HG03354 (cell line): ENCODE results near the gene DHRSX.
"Not testable (repeated sequence)": the region's sequence is repeated elsewhere in the genome, so short reads cannot be mapped to it uniquely, and the experiment has no call there.

Experiments
- ATAC-seq: cut with Tn5 transposase; IDR thresholded peaks from one replicate; pipeline ENCODE4 v1.9.1; 2021; ENCODE audit warnings: mild to moderate bottlenecking; ENCODE audit not compliant: unreplicated experiment, poor library complexity, severe bottlenecking

The DHRSX gene

DNA sequence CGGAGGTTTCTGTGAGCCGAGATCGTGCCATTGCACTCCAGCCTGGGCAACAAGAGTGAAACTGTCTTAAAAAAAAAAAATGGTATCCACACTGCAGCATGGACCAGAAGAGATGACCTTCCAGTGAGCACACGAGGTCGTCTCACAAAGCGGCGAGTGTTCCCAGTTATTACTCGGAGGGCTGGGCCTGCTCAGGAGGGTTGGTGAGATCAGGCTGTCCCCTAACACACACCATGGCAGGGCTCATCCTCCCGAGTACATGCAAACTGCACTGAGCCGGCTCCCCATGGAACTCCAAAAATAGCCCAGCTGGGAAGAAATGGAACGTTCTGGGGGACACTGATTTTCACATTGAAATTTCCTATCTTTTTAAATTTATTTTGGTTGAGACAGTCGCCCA is 19.2 kb downstream of the DHRSX start:
- ATAC-seq: not testable (repeated sequence)

DNA sequence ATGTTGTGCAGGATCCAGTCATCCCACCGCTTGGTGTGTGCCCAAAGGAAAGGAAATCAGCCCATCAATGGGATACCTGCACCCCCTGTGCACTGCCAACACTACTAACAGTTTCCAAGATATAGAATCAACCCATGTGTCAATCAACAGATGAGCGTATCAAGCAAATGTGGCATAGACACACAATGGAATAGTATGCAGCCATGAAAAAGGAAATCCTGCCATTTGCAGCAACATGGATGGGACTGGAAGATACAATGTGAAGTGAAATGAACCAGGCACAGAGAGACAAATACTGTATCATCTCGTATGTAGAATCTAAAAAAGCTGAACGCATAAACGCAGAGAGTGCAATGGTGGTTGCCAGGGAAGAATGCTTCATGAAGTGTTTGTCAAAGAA is 20.8 kb downstream of the DHRSX start:
- not testable (repeated sequence) for ATAC-seq

- ATAC-seq: no peak
Measured at GRCh38 chrX:2479420-2479780, 21.4 kb downstream of the DHRSX start.

GRCh38 chrX:2478546-2479419 is 22.0 kb downstream of the DHRSX start:
- ATAC-seq: no peak

- ATAC-seq: not testable (repeated sequence)
Measured at GRCh38 chrX:2477313-2477712, 23.5 kb downstream of the DHRSX start.

- no peak for ATAC-seq
Measured at GRCh38 chrX:2474963-2475726, 25.6 kb downstream of the DHRSX start.

GRCh38 chrX:2474280-2474962 is 26.4 kb downstream of the DHRSX start:
- no peak for ATAC-seq

- not testable (repeated sequence) for ATAC-seq
Measured at GRCh38 chrX:2473064-2473463, 27.7 kb downstream of the DHRSX start.

- no peak for ATAC-seq
Measured at GRCh38 chrX:2471641-2472040, 29.1 kb downstream of the DHRSX start.

- not testable (repeated sequence) for ATAC-seq
Measured at GRCh38 chrX:2471126-2471525, 29.6 kb downstream of the DHRSX start.

GRCh38 chrX:2469852-2470251 is 30.9 kb downstream of the DHRSX start:
- not testable (repeated sequence) for ATAC-seq

DNA sequence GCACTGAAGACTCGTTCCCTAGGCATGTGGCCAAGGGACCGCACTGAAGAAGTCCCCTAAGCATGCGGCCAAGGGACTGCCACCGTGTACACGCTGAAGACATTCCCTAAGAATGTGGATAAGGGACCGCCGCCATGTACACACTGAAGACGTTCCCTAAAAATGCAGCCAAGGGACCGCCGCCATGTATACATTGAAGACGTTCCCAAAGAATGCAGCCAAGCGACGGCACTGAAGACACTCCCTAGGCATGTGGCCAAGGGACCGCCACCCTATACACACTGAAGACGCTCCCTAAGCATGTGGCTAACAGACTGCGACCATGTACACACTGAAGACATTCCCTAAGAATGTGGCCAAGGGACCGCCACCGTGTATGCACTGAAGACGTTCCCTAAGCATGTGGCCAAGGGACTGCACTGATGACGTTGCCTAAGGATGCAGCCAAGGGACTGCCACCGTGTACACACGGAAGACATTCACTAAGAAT is 31.5 kb downstream of the DHRSX start:
- no peak for ATAC-seq

- ATAC-seq: no peak
Measured at GRCh38 chrX:2468261-2469195, 32.2 kb downstream of the DHRSX start.

- ATAC-seq: no peak
Measured at GRCh38 chrX:2466876-2467656, 33.7 kb downstream of the DHRSX start.

- ATAC-seq: no peak
Measured at GRCh38 chrX:2464677-2465166, 36.1 kb downstream of the DHRSX start.

- ATAC-seq: no peak
Measured at GRCh38 chrX:2463973-2464676, 36.7 kb downstream of the DHRSX start.

DNA sequence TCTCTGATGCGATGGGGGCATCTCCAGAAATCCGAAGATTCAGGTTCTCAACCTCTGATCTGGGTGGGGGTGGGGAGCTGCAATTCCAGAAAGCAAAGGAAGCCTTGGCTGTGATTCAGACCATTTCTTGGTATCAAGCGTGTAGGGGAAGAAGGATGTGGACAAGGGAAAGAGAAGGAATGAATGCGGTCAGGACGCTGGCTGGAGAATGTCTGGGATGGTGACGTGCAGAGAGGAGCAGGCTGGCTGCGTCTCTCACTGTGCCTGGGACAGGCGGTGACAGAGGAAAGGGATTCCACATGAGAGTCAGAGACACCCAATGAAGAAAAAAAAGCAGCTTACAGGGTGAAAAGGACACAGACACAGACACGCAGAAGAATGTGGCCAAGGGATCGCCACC is 37.3 kb downstream of the DHRSX start:
- not testable (repeated sequence) for ATAC-seq

GRCh38 chrX:2462780-2463179 is 38.0 kb downstream of the DHRSX start:
- ATAC-seq: no peak
